HL-60 (cell line): ENCODE results near the gene LPAR6.

Source experiments
- CTCF ChIP-seq: IDR thresholded peaks from one replicate; pipeline ENCODE4 v1.5.1; 2011; ENCODE audit warnings: low read length, control low read depth, inconsistent platforms; ENCODE audit not compliant: insufficient read depth
- GABPA ChIP-seq: IDR thresholded peaks from 2 replicates; pipeline ENCODE4 v1.6.1; 2012; ENCODE audit warnings: low read depth
- POLR2AphosphoS5 ChIP-seq: IDR thresholded peaks from 2 replicates; pipeline ENCODE4 v1.6.1; 2012; ENCODE audit warnings: low read depth
- REST ChIP-seq: IDR thresholded peaks from 2 replicates; pipeline ENCODE4 v1.6.1; 2012; ENCODE audit warnings: low read depth; ENCODE audit not compliant: insufficient replicate concordance
- SPI1 ChIP-seq: IDR thresholded peaks from 2 replicates; pipeline ENCODE4 v1.6.1; 2012; ENCODE audit warnings: low read depth, mild to moderate bottlenecking, borderline replicate concordance

GRCh38 chr13:48426052-48426451 lies 13.1 kb upstream of the LPAR6 start:
- TF ChIP-seq GABPA: no peak
- no peak for TF ChIP-seq POLR2AphosphoS5
- TF ChIP-seq CTCF: no peak
- TF ChIP-seq SPI1: no peak
- TF ChIP-seq REST: no peak
